Hepatocyte (in vitro differentiated cells): Measurements from ENCODE around the gene TSHB. TPM values are rescaled to one million over a fixed set of nuclear protein-coding genes. Genes with fewer than 3 reads are reported as not detected.

Experiments used
- DNase-seq: peaks from one replicate; pipeline ENCODE4 v3.0.0-alpha.2; 2016; ENCODE audit warnings: low spot score
- H2AFZ ChIP-seq: fragments of 200-600 bp; sonication (generic); 2 replicates; pipeline ENCODE4 v1.6.0; 2016; ENCODE audit warnings: antibody characterized with exemption, mild to moderate bottlenecking
- H3K27ac ChIP-seq: fragments of 200-600 bp; sonication (generic); 2 replicates; pipeline ENCODE4 v1.5.1; 2016; ENCODE audit warnings: mild to moderate bottlenecking
- H3K27me3 ChIP-seq: fragments of 200-600 bp; sonication (generic); 2 replicates; pipeline ENCODE4 v1.6.1; 2016
- H3K36me3 ChIP-seq: fragments of 200-600 bp; sonication (generic); replicated peaks from 2 replicates; pipeline ENCODE4 v1.5.1; 2016; ENCODE audit warnings: low read depth; ENCODE audit not compliant: insufficient read depth
- H3K4me1 ChIP-seq: fragments of 200-600 bp; sonication (generic); 2 replicates; pipeline ENCODE4 v1.5.1; 2016; ENCODE audit warnings: mild to moderate bottlenecking, moderate library complexity; ENCODE audit not compliant: insufficient read depth
- H3K4me2 ChIP-seq: fragments of 200-600 bp; sonication (generic); 2 replicates; pipeline ENCODE4 v1.6.0; 2016
- H3K4me3 ChIP-seq: fragments of 200-600 bp; sonication (generic); 2 replicates; pipeline ENCODE4 v1.5.1; 2016; ENCODE audit warnings: mild to moderate bottlenecking
- H3K79me2 ChIP-seq: fragments of 200-600 bp; sonication (generic); 2 replicates; pipeline ENCODE4 v1.6.0; 2017; ENCODE audit warnings: mild to moderate bottlenecking
- H3K9me2 ChIP-seq: fragments of 200-600 bp; sonication (generic); replicated peaks from 2 replicates; pipeline ENCODE4 v1.6.0; 2017; ENCODE audit warnings: mild to moderate bottlenecking; ENCODE audit not compliant: insufficient read depth
- H3K9me3 ChIP-seq: fragments of 200-600 bp; sonication (generic); 2 replicates; pipeline ENCODE4 v1.5.1; 2016; ENCODE audit warnings: low read depth, mild to moderate bottlenecking
- H4K20me1 ChIP-seq: fragments of 200-600 bp; sonication (generic); 2 replicates; pipeline ENCODE4 v1.6.0; 2016; ENCODE audit warnings: mild to moderate bottlenecking; ENCODE audit not compliant: insufficient read depth, poor library complexity, severe bottlenecking
- EZH2 ChIP-seq: fragments of 200-600 bp; sonication (generic); IDR thresholded peaks from 2 replicates; pipeline ENCODE4 v1.6.1; 2016; ENCODE audit warnings: antibody characterized with exemption, mild to moderate bottlenecking, borderline replicate concordance
- EZH2phosphoT487 ChIP-seq: fragments of 200-600 bp; sonication (generic); IDR thresholded peaks from one replicate; pipeline ENCODE4 v1.6.1; 2018; ENCODE audit warnings: antibody characterized with exemption, mild to moderate bottlenecking, low read depth, moderate library complexity; ENCODE audit not compliant: unreplicated experiment, severe bottlenecking
- WGBS: methylation state at CpG from one replicate; pipeline ENCODE4 v1.1.6; 2016; ENCODE audit warnings: low lambda C conversion rate; ENCODE audit errors: missing lambda C conversion rate; 5-methylcytosine and 5-hydroxymethylcytosine counted together
- polyA plus RNA-seq: library from polyadenylated mRNA; unstranded; fragments of >200 nt; fragmentation: Nextera tagmentation; extraction: Ambion mirVana; gene quantifications from 2 replicates; pipeline ENCODE4 v1.2.1, GENCODE V29; 2016
- total RNA-seq: library from RNA; depleted of rRNA; stranded (reverse); fragments of >200 nt; gene quantifications from 2 replicates; pipeline ENCODE4 v1.2.3, GENCODE V29; 2014
- TF ChIP-seq, protein P1 (sequence below): fragments of 200-600 bp; sonication (generic); IDR thresholded peaks from 2 replicates; pipeline ENCODE4 v1.5.1; 2016; ENCODE audit warnings: antibody characterized with exemption, mild to moderate bottlenecking; ENCODE audit not compliant: poor library complexity

TSHB gene
- total and polyA plus RNA-seq, 2 experiments from 2014 or later, result 0.71 TPM; not detected in 1

DNA sequence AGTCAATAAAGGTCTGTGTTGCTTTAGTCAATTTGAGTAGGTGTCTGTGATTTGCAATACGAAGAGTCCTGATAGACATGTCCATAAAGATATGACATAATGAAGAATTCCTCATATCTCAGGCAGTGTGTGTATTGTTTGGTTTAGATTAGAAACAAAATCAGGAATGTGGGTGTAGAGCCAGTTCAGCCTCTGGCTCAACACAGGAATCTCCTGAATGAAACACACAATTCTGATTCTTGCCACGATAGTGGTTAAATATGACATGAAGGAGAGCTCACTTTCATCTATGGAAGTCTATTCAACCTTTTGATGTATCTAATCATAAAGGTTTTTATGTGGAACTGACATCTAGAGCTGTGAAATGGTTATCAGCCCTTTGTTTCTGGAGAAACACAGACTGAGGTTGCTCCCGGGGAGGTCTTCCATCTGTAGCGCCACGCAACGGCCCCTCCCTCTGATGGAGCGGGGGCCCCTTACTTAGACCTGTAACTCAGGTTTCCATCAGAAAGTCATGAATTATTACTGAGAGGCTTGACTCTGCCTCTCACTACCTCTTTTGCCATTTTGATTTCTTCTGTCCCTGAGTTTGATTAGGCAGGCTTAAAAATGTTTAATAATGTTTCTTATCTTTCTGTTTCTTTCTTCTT, 40.2 kb downstream of the TSHB start:
- Histone ChIP-seq H3K4me1 (peaks cover 8% of the 10 kb centered on the region), H3K79me2 (no peaks in the 10 kb centered on the region), H3K9me3 (no peaks in the 10 kb centered on the region), H3K36me3 (no peaks in the 10 kb centered on the region), H4K20me1 (no peaks in the 10 kb centered on the region), H3K27me3 (no peaks in the 10 kb centered on the region), H3K4me3 (no peak overlapping the region), H3K4me2 (peak overlapping the region; percentile 45), H2AFZ (no peak overlapping the region), H3K27ac (peak overlapping the region; percentile 67), H3K9me2 (no peaks in the 10 kb centered on the region)
- DNase-seq, result peak; percentile 43
- TF ChIP-seq EZH2, result no peak
- TF ChIP-seq, protein P1, sequence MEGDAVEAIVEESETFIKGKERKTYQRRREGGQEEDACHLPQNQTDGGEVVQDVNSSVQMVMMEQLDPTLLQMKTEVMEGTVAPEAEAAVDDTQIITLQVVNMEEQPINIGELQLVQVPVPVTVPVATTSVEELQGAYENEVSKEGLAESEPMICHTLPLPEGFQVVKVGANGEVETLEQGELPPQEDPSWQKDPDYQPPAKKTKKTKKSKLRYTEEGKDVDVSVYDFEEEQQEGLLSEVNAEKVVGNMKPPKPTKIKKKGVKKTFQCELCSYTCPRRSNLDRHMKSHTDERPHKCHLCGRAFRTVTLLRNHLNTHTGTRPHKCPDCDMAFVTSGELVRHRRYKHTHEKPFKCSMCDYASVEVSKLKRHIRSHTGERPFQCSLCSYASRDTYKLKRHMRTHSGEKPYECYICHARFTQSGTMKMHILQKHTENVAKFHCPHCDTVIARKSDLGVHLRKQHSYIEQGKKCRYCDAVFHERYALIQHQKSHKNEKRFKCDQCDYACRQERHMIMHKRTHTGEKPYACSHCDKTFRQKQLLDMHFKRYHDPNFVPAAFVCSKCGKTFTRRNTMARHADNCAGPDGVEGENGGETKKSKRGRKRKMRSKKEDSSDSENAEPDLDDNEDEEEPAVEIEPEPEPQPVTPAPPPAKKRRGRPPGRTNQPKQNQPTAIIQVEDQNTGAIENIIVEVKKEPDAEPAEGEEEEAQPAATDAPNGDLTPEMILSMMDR, result no peak
- 46% methylated on average over 7 of the region's 7 CpGs for WGBS

DNA sequence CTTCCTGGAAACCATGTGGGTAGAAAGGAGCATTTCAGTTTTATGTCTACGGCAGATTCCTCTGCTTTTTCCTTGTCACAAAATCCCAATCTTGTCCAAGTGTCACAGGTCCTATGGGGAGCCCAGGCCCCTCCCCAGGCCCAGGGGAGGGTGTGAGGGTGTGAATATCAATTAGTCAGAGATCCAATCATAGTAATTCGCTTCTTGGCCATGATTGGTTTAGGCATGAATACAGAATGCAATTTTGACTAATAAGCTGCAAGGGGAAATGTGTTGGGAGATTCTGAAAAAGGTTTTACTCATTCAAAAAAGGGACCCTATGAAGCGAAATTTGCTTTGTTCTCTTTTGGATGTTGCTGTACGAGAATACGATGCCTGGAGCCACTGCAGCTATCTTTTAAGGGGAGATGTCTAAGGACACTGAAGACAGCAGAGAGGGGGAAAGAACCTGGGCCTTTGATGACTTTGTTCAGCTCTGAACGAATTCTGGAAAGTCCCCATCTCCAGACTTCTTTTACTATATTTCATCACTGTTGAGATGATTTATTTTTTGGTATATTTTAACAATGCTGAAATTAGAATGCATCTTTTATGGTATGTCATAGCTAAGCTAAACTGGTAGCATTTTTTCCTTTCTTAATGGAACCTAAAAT, 41.5 kb downstream of the TSHB start:
- TF ChIP-seq EZH2phosphoT487, result no peak
- no peak for TF ChIP-seq EZH2
- TF ChIP-seq, protein P1, result no peak
- no peaks in the 10 kb centered on the region for H4K20me1 ChIP-seq
- no peaks in the 10 kb centered on the region for H3K79me2 ChIP-seq
- H3K36me3 ChIP-seq, result no peaks in the 10 kb centered on the region
- H3K9me2 ChIP-seq, result no peaks in the 10 kb centered on the region
- H3K4me2 ChIP-seq, result no peak overlapping the region
- no peaks in the 10 kb centered on the region for H3K9me3 ChIP-seq
- no peaks in the 10 kb centered on the region for H3K27me3 ChIP-seq
- 92% methylated on average over 6 of the region's 6 CpGs for WGBS
- H3K27ac ChIP-seq, result no peak overlapping the region
- no peak overlapping the region for H3K4me3 ChIP-seq
- DNase-seq, result no peak
- peaks cover 8% of the 10 kb centered on the region for H3K4me1 ChIP-seq
- H2AFZ ChIP-seq, result no peak overlapping the region

DNA sequence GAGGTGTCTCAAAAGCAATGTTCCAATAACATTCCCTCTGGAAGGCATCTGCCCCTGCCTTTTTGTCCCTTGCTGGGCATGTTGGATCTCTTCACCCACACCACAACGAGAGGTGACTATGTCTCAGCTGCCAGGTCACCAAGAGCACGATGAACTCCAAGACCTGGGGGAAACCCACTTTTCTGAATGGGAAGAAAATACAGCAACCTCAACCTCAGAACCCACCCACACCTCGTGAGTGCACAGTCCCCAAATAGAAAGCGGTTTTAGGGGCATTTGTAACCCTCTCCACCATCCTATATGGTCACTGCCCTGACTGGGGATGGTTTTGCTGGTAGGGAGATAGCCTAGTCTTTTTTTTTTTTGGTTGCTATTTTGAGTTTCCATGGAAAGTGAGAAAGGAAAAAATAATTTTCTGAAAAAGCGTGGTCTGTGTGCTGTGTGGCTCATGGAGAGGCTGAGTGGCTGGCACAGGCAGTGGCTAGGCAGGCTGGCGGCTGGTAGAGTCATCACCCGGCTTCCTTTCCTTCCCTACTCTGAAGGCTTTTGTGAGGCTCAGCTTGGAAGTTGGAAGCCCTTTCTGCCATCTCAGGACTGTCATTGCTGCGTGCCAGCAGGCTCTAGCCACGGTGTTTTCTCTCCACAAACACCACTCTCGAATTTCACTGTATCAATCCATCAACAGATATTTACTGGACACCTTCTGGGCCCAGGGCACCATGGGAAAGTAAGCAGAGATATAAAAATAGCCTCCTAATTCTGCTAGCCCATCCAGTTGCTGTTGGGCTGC, 43.9 kb downstream of the TSHB start:
- 71% methylated on average over 10 of the region's 10 CpGs for WGBS
- peaks cover 8% of the 10 kb centered on the region for H3K4me1 ChIP-seq
- H3K9me3 ChIP-seq, result no peaks in the 10 kb centered on the region
- H3K79me2 ChIP-seq, result no peaks in the 10 kb centered on the region
- H3K4me3 ChIP-seq, result no peak overlapping the region
- no peaks in the 10 kb centered on the region for H3K27me3 ChIP-seq
- DNase-seq, result no peak
- no peaks in the 10 kb centered on the region for H3K9me2 ChIP-seq
- H4K20me1 ChIP-seq, result no peaks in the 10 kb centered on the region
- no peaks in the 10 kb centered on the region for H3K36me3 ChIP-seq
- H3K27ac ChIP-seq, result no peak overlapping the region
- no peak overlapping the region for H3K4me2 ChIP-seq
- TF ChIP-seq EZH2phosphoT487 (no peak), EZH2 (no peak)
- TF ChIP-seq, protein P1, result no peak
- no peak overlapping the region for H2AFZ ChIP-seq
